HG03060 (cell line): ENCODE data around the gene SV2A.
A peak's percentile ranks its signal among the peaks of the same experiment; 100 is the strongest.
"Not testable (repeated sequence)": the region's sequence is repeated elsewhere in the genome, so short reads cannot be mapped to it uniquely, and the experiment has no call there.

ENCODE experiments used
- ATAC-seq: cut with Tn5 transposase; IDR thresholded peaks from one replicate; pipeline ENCODE4 v1.9.1; 2021; ENCODE audit warnings: low read depth, moderate number of reproducible peaks; ENCODE audit not compliant: unreplicated experiment

The SV2A gene

GRCh38 chr1:149887456-149888246, 30.0 kb downstream of the SV2A start:
- peak; percentile 28 for ATAC-seq

- not testable (repeated sequence) for ATAC-seq
Measured at GRCh38 chr1:149887196-149887455, 30.5 kb downstream of the SV2A start.

GRCh38 chr1:149886396-149887195, 31.0 kb downstream of the SV2A start:
- ATAC-seq, result peak; percentile 54

GRCh38 chr1:149886121-149886395, 31.6 kb downstream of the SV2A start:
- not testable (repeated sequence) for ATAC-seq

DNA sequence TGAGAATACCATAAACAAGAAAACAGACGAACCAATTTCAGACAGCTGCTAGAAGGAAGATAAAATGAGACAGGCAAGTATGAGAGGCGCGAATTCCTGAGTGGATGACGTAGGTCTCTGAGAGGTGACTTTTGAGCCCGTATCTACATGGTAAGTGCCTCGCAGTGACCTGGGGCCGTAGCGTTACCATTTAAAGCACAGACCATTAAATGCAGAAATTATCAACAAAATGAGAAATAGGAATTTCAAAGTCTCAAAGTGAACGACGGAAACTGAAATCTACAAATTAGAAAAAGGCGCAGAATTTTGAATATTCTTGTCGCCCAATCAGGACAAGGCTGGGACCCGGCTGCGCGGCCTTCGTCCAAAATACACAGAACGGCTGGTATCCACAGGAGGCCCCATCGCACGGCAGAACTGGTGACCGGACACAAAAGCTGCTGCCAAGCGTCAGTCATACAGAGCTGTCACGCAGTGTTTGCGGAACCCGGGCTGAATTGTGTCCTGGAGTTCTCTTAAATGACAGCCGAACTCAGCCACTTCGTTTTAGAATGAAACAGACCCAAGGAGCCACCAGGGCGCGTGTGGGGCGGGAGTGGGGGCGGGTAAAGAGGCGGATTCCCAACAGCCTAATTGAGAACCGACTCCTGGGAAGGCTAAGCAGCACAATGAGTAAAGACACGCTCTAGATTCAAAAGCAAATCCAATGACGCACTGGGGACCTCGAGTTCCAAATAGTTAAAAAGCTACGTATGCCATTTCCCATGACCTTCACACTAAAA, 32.1 kb downstream of the SV2A start:
- ATAC-seq, result no peak

GRCh38 chr1:149884433-149885338, 33.0 kb downstream of the SV2A start:
- no peak for ATAC-seq

DNA sequence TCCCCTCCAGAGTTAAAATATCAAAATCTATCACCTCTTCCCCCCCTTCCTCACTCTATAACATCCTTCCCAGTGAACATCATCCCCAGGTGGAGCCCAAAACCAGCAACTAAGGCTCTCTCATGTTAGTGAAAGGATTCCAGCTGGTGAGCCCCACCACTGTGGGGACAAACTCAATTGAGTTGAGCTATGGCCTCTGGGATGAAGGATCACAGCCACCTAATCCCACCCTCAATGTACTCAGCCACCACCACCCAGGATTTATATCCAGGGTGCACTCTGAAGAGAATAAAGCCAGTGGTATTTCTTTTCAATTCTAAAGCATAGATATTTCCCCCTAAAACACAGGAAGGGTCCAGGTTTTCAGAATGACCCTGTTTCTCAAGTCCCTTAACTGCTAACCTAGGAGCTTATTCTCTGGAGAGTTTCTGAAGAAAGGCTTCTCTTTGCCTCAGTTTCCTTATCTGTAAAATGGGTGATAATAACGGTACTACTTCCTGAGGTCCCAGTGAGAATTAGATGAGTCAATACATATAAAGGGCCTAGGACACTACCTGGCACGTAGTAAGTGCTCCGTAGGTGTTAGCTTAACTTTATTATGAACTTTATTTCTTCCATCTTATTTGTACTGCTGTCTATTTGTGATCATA, 33.9 kb downstream of the SV2A start:
- ATAC-seq, result no peak

GRCh38 chr1:149881876-149882275, 35.8 kb downstream of the SV2A start:
- ATAC-seq, result no peak

GRCh38 chr1:149879556-149879955, 38.1 kb downstream of the SV2A start:
- ATAC-seq, result no peak

DNA sequence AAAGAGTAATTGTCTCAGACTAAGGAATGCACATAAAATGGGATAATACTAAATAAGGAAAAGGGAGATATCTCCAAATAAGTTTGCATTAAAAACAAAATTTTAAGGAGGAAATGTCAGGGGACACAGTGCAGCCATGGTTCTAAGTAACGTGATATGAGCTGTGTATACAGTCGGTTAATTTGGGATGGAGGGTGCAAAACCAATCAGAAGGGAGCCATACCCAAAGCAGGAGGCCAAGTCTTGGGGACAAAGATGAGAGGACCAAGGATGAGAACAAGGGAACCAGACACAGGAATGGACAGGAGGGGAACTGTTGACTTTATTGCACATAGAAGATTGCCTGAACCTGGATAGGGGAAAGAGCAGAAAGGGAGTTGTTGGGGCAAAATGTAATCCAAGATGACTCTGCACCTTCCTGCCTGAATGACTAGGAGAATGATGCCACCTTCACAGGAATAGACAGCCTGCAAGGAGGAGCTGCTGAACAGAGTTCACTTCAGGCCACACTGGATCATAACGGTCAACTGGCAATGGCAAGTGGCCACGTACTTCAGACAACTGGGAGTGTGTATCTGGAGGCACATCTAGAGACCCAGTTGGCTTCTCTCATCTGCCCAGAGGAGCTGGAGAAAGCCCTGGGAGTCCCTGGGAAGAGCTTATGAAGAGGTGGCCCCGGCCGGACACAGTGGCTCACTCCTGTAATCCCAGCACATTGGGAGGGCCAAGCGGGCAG, 40.3 kb downstream of the SV2A start:
- ATAC-seq, result no peak

DNA sequence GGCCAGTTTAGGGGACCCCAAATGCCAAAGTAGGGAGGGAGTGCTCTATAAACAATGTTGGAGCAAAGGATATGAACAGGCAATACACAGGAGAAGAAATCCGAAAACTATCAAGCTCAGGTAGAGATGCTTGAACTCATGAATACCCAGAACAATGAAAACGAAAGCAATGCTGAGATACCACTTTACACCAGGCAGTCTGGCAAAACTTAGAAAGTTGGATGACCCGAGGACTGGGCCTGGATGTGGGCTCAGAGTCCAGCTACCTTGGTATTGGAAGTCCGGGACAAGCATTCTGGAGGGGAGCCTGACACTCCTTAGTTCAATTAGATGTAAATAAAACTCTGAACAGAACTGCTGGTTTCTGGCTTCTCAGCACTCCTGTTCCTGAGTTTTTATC, 44.6 kb downstream of the SV2A start:
- ATAC-seq, result not testable (repeated sequence)

- not testable (repeated sequence) for ATAC-seq
Measured at GRCh38 chr1:149866887-149867286, 50.8 kb downstream of the SV2A start.

DNA sequence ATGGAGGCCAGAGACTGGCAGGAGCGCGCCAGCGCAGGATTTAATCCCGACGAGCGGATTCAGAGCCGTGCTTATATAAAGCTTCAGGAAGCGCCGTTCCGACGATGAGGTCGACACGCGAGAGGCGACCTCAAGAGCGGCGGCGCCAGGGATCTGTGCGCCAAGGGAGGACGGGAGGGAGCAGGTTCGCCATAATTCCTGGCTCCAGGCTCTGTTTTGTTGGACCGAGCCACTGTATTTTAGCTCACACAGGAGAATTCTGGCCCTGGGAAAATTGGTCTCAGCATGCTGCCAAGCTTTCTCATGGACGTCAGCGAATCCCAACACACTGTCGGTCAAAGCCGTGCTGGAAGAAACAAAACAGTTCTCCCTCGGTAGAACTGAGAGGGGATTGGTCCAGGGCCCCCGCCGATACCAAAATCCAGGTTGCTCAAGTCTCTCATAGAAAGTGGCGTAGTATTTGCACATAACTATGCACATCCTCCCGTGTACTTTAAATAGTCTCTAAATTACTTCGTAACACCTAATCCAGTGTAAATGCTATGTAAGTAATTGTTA, 56.1 kb downstream of the SV2A start:
- ATAC-seq, result not testable (repeated sequence)

- peak; percentile 54 for ATAC-seq
Measured at GRCh38 chr1:149860684-149861496, 56.8 kb downstream of the SV2A start.

- not testable (repeated sequence) for ATAC-seq
Measured at GRCh38 chr1:149860271-149860670, 57.4 kb downstream of the SV2A start.
